Measurements from ENCODE around the gene MAP3K10. TPM values are rescaled to one million over a fixed set of nuclear protein-coding genes. Genes with fewer than 3 reads are reported as not detected.

MAP3K10 gene
- total and polyA plus RNA-seq, 2 of the 13 experiments (the other 11 are each of a cell fraction or from before 2014, with no cell fraction given) = 3.4 to 5.0 TPM

DNA sequence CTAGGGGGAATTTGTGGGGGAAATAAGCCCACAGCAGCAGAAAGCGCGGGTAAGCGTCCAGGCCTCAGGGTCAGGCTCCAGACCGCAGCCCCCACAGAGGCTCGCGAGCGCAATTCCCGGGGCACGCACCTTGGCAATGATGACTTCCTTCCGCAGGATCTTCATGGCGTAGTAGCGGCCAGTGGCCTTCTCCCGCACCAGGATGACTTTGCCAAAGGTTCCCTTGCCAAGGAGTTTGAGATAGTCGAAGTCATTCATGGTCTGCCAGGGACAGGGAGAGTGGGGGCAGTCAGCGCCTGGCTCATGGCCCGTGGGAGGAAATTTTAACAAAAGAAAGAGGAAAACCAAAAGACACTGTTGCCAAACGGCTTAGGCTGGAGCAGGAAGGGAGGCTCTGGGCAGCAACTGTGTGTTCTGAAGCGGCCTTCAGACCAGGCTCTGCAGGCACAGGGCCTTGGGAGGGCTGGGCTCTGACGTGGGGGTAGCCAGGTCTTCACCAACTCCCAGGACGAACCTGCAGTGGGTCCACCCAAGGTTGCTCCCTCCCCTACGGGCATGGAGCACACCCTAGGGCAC is 50.7 kb downstream of the MAP3K10 start:
- H3K4me1 ChIP-seq (ENCODE audit: insufficient read depth, low read length) = peaks cover 8% of the 10 kb centered on the region; the same call in 1 of the 2 replicates
- POLR2A ChIA-PET = no interaction called here
- intact Hi-C loops (cut with micrococcal nuclease; ENCODE audit: unreplicated experiment) (no loop called here), in situ Hi-C loops (cut with HindIII; ENCODE audit: extremely low pct_ligation_motif_present, low pct_unique_long_range_greater_than_20kb) (no loop called here)
- H3K9me3 ChIP-seq (ENCODE audit: low read length) = no peaks in the 10 kb centered on the region
- H3K4me2 ChIP-seq (ENCODE audit: low read depth, low read length) = no peak overlapping the region
- H3K27me3 ChIP-seq (ENCODE audit: control insufficient read depth in 1 of 2, insufficient read depth in 2 of 2, low read length in 2 of 2) = no peaks in the 10 kb centered on the region
- DNase-seq (ENCODE audit: low spot score) (no peak), ATAC-seq (no peak), FAIRE-seq (no peak)
- 98% methylated on average over 19 of the region's 21 CpGs for WGBS (ENCODE audit: low lambda C conversion rate)
- no peak overlapping the region for H2AFZ ChIP-seq (ENCODE audit: low read length)
- H4K20me1 ChIP-seq (ENCODE audit: insufficient read depth, low read length) = no peaks in the 10 kb centered on the region
- no peak overlapping the region for H3K27ac ChIP-seq (ENCODE audit: extremely low read length, insufficient read depth, low read length)
- peaks cover 20 to 68% of the 10 kb centered on the region in 2 experiments for H3K36me3 ChIP-seq (replicated peaks in 1 of 2; ENCODE audit: control insufficient read depth in 1 of 2, insufficient read depth in 2 of 2, low read length in 2 of 2)
- peaks cover 8% of the 10 kb centered on the region for H3K79me2 ChIP-seq (ENCODE audit: insufficient read depth, low read length)
- H3K4me3 ChIP-seq (replicated peaks in 1 of 3; ENCODE audit: insufficient read depth in 1 of 3, low read depth in 2 of 3, low read length in 3 of 3) = no peak overlapping the region
- BruUV-seq (replicated peaks) = no TSS peak
- CTCF ChIA-PET (ENCODE audit: low intra/inter-chr PET ratio, low total read pairs) = no interaction called here
- no peak for TF ChIP-seq ARID5B (CRISPR knock-in tag; IDR thresholded peaks at IDR 0.05)
- no peak for TF ChIP-seq HMGA1 (CRISPR knock-in tag; conservative IDR thresholded peaks at IDR 0.05)
- no peak for TF ChIP-seq NR3C1 (CRISPR knock-in tag; IDR thresholded peaks at IDR 0.05)
- no peak for TF ChIP-seq TSC22D2 (CRISPR knock-in tag; IDR thresholded peaks at IDR 0.05; ENCODE audit: borderline replicate concordance)
- TF ChIP-seq RORA (CRISPR knock-in tag; IDR thresholded peaks at IDR 0.05) = no peak
- TF ChIP-seq, protein P1, sequence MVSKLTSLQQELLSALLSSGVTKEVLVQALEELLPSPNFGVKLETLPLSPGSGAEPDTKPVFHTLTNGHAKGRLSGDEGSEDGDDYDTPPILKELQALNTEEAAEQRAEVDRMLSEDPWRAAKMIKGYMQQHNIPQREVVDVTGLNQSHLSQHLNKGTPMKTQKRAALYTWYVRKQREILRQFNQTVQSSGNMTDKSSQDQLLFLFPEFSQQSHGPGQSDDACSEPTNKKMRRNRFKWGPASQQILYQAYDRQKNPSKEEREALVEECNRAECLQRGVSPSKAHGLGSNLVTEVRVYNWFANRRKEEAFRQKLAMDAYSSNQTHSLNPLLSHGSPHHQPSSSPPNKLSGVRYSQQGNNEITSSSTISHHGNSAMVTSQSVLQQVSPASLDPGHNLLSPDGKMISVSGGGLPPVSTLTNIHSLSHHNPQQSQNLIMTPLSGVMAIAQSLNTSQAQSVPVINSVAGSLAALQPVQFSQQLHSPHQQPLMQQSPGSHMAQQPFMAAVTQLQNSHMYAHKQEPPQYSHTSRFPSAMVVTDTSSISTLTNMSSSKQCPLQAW (CRISPR knock-in tag; IDR thresholded peaks at IDR 0.05) = no peak
- TF ChIP-seq SALL2 (CRISPR knock-in tag; IDR thresholded peaks at IDR 0.05) = no peak
- TF ChIP-seq ZNF251 (CRISPR knock-in tag; IDR thresholded peaks at IDR 0.05) = no peak
- TF ChIP-seq ZNF552 (CRISPR knock-in tag; IDR thresholded peaks at IDR 0.05; ENCODE audit: borderline replicate concordance) = no peak
- TF ChIP-seq NR2C2 (CRISPR knock-in tag; IDR thresholded peaks at IDR 0.05; ENCODE audit: borderline replicate concordance) = no peak
- no peak for TF ChIP-seq TGIF2 (CRISPR knock-in tag; IDR thresholded peaks at IDR 0.05)
- TF ChIP-seq HNRNPK (IDR thresholded peaks at IDR 0.05; ENCODE audit: low read depth, low read length, poor library complexity, severe bottlenecking) = no peak
- TF ChIP-seq ZGPAT (CRISPR knock-in tag; IDR thresholded peaks at IDR 0.05) = no peak
- H3K9ac ChIP-seq (ENCODE audit: insufficient read depth, low read depth, low read length) = no peak overlapping the region

Measured in HepG2 (cell line).